Measurements from ENCODE around the gene PALMD.

The PALMD gene

DNA sequence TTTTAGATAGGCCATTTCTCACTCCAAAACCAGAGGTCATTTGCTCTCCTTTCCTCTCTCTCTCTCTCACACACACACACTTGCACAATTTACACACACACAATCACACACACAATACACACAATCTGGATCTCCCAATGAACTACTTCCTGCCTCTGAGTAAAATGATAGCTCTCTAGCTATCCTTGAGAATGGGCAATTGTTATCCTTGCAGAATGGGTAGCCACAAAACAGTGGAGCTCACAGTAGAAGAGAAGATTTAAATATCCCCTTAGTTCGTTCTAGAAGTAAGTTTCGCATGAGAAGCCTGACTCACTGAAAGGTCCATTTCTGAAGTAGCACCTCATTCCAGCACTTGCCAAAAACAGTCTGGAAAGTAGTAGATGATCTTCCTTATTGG is 17.6 kb downstream of the PALMD start:
- no peak overlapping the region for H3K4me3 ChIP-seq (replicated peaks in 1 of 2; ENCODE audit: low read depth in 2 of 2, low read length in 2 of 2)
- DNase-seq (ENCODE audit: low read depth in 2 of 2): no peak
- TF ChIP-seq, protein P1, sequence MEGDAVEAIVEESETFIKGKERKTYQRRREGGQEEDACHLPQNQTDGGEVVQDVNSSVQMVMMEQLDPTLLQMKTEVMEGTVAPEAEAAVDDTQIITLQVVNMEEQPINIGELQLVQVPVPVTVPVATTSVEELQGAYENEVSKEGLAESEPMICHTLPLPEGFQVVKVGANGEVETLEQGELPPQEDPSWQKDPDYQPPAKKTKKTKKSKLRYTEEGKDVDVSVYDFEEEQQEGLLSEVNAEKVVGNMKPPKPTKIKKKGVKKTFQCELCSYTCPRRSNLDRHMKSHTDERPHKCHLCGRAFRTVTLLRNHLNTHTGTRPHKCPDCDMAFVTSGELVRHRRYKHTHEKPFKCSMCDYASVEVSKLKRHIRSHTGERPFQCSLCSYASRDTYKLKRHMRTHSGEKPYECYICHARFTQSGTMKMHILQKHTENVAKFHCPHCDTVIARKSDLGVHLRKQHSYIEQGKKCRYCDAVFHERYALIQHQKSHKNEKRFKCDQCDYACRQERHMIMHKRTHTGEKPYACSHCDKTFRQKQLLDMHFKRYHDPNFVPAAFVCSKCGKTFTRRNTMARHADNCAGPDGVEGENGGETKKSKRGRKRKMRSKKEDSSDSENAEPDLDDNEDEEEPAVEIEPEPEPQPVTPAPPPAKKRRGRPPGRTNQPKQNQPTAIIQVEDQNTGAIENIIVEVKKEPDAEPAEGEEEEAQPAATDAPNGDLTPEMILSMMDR (IDR thresholded peaks at IDR 0.05; ENCODE audit: low read depth, low read length): no peak

DNA sequence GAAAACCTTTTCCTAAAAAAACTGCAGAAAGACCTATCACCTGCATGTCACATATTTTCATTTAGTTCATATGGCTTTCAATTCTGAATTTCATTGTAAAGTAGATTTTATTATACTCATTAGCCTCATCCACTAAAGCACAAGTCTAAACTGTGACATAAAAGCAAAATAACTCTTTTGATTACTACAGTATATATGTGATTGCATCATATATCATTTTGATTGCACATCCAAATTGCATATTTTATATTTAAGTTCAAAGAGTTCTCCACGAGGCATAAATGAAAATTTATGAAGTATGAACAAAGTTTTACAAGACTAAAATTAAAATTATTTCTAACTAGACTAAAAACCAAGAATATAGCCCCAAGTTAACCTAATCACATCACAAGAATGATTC is 19.3 kb downstream of the PALMD start:
- TF ChIP-seq, protein P1 (IDR thresholded peaks at IDR 0.05; ENCODE audit: low read depth, low read length): no peak
- DNase-seq (ENCODE audit: low read depth in 2 of 2): no peak
- no peak overlapping the region for H3K4me3 ChIP-seq (replicated peaks in 1 of 2; ENCODE audit: low read depth in 2 of 2, low read length in 2 of 2)

DNA sequence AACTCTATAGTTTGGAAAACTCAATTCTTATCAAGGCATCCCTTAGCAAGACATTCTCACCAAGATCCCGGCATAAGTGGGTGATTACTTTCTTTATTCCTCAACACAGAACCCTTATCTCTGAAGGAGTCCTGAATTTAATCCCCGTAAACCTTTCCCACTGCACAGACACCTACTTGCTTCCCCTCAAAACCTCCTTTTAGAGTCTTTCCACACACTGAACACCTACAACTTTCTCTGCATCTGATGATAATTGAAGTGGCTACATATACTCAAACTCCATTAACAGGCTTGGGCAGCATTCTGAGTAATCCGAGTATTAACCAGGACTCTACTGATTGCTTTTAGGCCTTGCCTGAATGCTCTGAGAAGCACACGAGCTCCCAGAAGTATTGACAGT is 23.5 kb downstream of the PALMD start:
- DNase-seq (ENCODE audit: low read depth in 2 of 2): no peak
- no peak overlapping the region for H3K4me3 ChIP-seq (replicated peaks in 1 of 2; ENCODE audit: low read depth in 2 of 2, low read length in 2 of 2)
- TF ChIP-seq, protein P1 (IDR thresholded peaks at IDR 0.05; ENCODE audit: low read depth, low read length): no peak

DNA sequence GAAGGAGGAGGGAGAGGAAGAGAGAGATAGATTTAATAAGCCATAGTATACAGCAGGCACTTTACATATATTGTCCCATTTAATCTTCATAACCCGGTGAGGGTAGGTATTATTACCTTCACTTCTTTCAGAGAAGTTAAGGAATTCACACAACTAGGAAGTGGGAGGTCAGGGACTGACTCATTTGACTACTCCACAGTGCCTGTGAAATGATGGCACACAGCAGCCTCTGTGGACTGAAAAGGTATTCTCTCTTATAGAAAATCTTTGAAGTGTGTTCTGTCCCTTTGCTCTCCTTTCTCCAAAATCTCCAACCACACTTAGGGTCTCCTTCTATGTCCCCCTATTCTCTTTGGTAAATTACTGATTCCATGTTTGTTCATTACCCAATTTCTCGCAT is 23.9 kb downstream of the PALMD start:
- no peak for DNase-seq (ENCODE audit: low read depth in 2 of 2)
- H3K4me3 ChIP-seq (replicated peaks in 1 of 2; ENCODE audit: low read depth in 2 of 2, low read length in 2 of 2): no peak overlapping the region
- TF ChIP-seq, protein P1 (IDR thresholded peaks at IDR 0.05; ENCODE audit: low read depth, low read length): no peak

DNA sequence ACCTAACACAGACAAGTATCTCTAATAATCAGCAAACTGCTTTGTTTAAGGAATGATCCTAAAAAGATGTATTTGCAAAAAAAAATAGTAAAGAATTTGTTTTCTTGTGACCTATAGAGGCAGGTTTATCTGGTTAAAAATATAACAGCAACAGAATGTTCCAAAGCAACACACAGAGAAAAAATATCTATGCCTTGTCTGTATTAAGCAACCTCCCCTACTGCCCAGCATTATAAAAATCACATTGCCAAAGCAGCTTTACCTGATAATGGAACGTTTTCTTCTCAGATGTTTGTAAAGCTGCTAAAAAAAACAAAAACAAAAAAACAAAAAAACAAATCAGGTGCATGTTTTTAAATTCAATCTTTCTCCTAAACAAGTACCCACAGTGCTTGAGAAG is 24.7 kb downstream of the PALMD start:
- no peak overlapping the region for H3K4me3 ChIP-seq (replicated peaks in 1 of 2; ENCODE audit: low read depth in 2 of 2, low read length in 2 of 2)
- DNase-seq (ENCODE audit: low read depth in 2 of 2): no peak
- TF ChIP-seq, protein P1 (IDR thresholded peaks at IDR 0.05; ENCODE audit: low read depth, low read length): no peak

DNA sequence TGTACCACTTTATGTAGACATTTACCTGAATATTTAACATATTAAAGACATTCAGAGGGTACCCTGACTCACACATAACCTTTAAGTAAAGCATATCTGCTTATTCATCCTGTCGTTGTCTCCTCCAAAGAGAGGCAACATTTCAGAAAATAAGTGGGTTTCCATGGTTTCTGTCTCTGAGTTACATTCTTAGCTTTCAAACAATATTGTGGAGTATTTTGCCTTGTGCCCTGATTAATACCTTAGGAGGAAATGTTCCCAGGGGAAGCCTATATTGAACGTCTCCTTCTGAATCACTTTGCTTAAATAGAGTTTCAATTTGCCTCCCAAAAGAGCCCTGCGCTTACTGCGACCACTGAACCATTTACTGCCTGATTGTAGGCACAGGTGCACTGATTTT is 26.1 kb downstream of the PALMD start:
- no peak overlapping the region for H3K4me3 ChIP-seq (replicated peaks in 1 of 2; ENCODE audit: low read depth in 2 of 2, low read length in 2 of 2)
- TF ChIP-seq, protein P1 (IDR thresholded peaks at IDR 0.05; ENCODE audit: low read depth, low read length): no peak
- DNase-seq (ENCODE audit: low read depth in 2 of 2): peak in 1 of 2 donors; percentile 39

DNA sequence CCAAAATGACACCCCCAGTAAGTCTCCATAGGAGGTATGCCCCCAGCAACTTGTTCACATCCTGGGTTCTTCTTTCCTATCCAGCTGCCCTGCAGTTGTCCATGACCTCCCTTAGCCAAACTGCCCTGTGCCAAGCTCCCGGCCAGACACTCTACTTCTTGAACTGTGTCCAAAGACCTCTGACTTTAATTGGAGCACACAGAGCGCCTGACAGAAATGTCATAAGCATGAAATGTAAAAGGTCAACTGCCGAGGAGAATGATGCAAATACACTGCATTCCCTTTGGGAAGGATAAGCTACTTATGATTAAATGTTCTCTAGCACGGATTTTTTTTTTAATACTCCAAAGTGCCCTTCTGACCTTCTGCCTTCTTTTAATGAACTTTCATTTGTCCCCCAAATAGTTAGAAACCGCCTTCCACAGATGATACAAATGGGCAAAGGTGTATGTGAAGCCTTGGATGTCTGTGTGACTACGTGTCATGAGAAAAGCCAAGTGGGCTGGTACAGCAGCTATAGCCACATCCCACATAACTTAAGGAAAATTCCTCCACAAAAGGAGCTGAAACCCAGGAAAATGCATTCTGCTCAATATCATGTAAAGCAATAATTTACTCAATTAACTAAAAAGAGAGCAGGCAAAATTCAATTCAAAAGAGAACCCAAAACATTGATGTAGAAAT is 26.8 kb downstream of the PALMD start:
- TF ChIP-seq, protein P1 (IDR thresholded peaks at IDR 0.05; ENCODE audit: low read depth, low read length): no peak
- DNase-seq (ENCODE audit: low read depth in 2 of 2): peak; percentile 60 to 89

More for the DNA sequence above, 26.8 kb downstream of the PALMD start:
- no peak overlapping the region for H3K4me3 ChIP-seq (replicated peaks in 1 of 2; ENCODE audit: low read depth in 2 of 2, low read length in 2 of 2)
